Activated T-helper 9 cell treated with anti-CD3 and anti-CD28 coated beads, Interleukin-2, amount 50 U/mL, for 16 hours (primary cell): ENCODE data around the gene ETS1.
A peak's percentile ranks its signal among the peaks of the same experiment; 100 is the strongest.

ENCODE experiments used
- DNase-seq: peaks from one replicate; pipeline ENCODE4 v3.0.0-alpha.2; 2020; ENCODE audit warnings: low read depth

Gene ETS1

DNA sequence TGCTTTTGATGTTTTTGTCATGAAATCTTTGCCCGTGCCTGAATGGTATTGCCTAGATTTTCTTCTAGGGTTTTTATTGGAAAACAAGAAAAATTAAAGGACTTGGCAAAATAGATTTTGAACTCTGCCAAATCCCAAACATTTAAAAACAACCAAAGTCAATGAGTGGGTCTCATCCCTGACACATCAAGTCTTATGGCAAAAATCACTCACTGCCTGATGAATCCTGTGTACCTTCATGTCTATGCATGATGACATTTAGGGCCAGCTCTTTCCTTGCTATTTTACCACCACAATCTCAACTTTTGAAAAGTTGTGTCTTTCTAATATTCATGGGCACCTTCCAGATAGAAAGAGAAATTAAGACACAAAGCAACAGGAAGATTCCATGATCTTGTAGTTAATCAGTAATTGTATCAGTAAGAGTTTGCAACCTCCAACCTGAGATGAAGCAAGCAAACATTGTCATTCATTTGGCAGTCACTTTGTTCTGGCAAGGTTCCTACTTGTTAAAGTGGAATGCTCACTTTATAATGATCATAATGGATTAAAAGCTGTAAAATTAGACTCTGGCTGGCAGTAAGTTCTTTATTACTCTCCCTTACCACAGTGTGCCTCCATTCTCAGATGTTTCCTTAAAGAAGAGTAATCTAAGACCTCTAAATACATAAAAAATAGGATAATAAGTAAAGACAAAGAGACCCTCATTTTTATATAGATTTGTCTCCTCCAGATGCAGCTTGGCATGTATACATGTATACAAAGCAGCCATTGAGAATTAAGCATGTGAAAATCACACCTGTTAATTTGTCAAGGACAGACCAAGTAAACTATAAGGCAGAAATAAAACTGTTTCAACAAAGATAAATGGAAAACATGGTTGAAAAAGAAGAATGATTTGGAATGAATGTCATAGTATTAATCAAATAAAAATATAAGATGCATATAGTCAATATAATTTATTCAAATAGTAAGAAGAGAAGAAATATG lies 51.6 kb downstream of the ETS1 start:
- DNase-seq, result no peak

DNA sequence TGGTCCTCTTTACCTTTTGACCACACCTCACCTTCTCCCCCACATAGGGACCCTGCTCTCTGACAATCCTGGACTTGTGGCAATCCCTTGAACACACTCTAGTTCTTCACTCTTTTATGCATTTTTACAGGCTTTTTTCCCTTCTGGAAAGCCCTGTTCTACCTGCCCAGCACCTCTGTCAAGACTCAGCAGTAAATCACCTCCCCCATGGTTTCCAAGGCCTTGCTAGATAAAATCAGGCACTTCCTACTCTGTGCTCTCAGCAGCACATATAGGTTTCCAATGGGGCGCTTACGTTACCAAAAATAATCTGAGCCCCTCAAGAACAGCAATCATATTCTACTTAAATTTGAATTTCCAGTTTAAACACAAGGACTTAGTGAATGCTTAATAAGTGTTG lies 53.9 kb downstream of the ETS1 start:
- no peak for DNase-seq

DNA sequence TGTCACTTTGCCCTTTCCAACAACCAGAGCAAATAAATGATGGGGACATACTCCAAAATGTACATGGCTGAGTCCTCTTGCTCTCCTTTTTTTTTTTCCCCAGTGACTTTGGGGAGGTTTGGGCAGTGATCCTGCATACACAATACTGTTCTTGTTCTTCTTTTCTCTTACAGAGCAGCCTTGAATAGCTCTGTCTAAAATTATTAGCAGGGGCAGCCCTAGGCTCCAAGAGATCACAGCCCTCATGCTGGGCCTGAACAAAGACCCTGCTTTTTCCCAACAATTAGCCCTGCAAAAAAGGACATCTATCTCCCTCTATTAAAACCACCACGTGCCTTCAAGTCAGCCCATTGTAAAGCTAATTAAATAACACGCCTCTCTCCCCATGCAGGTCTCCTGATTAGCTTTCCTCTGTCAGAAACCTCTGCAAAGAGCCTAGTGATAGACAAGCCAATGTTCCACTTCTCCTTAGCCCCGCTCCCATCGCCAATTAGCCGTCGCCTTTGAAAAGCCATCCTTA lies 54.7 kb downstream of the ETS1 start:
- DNase-seq, result no peak

DNA sequence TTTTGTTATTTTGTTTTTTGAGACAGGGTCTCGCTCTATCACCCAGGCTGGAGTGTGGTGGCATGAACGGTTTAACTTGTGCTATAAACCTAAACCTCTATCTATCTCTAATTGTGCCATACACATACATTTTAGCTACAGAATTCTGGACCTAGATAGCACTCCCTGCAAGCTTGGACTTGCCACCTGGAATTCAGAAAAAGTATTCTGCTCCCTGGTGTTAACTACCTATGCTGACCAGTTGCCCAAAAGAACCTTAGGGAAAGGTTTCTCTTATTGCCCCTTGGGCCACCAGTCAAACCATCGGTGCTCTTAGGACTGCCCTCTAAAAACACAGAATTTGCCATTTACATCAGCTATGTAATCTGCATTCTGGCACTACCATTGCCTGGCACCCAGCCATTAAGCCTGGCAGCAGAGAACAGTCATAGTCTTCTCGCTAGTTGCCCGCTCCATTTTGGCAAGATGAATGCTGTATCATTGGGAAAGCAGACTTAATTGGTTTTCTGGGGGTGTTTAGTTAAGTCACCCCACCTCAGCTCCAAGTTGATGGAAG lies 55.3 kb downstream of the ETS1 start:
- no peak for DNase-seq

DNA sequence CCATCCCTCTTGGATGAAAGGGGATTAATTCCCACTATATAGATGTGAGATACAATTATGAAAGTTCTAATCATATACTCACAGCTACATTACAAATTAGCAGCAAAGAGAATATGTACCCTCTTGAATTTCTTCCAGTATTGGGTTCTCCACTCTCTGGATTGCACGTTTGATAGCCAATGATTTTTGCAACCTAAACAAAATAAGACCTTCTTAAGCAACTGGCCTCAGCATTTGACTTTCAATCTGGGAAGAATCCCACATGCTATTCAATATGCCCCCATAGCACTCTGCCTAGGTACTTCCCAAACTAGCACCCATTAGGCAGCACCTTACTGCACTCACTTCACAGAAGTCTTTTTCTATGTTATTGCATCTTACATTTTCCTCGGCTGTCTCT lies 55.8 kb downstream of the ETS1 start:
- no peak for DNase-seq

DNA sequence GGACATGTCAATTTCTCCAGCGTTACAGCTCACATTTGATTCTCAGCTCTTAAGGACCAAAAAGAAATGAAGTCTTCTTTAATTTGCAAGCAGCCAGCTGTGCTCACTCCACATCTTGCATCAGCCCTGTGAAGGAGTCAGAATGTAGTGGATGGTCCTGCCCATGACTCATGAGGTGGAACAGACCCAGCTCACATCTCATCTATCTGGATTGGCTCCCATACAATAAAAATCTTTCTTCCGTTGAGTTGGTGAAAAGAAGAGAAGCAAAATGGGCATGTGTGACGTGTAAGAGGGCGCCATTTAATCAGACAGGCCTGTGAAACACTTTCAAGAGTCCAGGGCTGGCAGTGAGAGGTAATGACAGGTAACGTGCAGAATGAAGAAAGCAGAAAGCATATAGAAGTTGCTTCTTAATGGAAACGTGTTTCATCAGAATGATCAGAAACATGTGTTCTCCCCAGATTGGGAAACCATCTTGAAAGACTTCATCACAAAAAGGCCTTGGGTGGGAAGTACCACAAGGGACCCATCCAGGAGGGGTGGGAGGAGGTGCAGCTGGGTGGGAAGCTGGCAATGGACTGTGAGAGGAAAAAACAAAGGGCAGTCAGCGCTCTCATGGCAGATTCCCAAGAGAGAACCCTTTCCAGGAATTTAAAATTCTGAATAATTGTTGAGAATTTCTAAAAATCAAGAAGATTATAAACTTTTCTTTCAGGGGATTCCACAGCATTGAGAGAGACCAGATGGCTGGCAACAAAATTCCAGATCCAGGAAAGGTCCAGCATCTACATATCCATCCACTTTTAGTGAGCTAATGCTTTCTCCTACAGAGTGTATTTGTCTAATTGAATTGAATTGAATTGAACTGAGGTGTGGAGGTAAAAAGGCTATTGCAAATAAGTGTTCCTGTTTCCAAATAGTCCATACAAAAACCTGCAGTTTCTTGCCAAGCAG lies 57.0 kb downstream of the ETS1 start:
- DNase-seq, result no peak

DNA sequence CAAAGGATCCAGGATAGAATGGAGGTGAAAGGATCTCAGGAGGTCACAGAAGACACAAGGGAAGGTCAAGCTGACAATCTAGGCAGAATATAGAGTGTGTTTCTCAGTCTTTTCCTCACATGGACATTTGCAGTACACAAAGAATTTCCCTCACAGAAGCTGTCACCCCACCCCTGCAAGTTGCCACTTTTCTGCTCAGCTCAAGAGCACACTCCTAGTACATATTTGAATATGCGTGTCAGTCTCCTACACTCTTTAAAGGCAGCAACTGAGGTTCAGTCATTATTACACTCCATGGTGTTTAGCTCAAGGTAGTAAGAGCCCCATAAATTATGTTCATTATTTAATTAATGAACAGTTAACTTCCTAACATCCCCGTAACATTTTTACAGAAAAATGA lies 59.1 kb downstream of the ETS1 start:
- no peak for DNase-seq

DNA sequence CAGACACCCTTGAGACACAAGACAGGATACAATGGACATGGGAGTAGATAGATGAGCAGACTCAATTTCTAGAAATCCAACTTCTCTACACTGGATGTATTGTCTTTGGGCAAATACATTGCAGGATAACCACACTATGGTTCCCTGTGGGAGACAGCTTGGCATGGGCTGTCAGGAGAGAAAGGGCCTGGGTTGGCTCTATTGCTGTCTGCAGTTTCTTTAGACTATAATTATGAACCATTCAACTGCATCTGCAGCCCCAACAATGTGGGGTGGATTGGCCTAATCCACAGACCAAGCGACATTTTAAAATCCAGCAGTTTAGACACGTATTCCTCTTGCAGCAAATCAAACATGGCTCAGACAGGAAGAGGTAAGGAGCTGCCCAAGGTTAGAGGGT lies 60.3 kb downstream of the ETS1 start:
- no peak for DNase-seq

DNA sequence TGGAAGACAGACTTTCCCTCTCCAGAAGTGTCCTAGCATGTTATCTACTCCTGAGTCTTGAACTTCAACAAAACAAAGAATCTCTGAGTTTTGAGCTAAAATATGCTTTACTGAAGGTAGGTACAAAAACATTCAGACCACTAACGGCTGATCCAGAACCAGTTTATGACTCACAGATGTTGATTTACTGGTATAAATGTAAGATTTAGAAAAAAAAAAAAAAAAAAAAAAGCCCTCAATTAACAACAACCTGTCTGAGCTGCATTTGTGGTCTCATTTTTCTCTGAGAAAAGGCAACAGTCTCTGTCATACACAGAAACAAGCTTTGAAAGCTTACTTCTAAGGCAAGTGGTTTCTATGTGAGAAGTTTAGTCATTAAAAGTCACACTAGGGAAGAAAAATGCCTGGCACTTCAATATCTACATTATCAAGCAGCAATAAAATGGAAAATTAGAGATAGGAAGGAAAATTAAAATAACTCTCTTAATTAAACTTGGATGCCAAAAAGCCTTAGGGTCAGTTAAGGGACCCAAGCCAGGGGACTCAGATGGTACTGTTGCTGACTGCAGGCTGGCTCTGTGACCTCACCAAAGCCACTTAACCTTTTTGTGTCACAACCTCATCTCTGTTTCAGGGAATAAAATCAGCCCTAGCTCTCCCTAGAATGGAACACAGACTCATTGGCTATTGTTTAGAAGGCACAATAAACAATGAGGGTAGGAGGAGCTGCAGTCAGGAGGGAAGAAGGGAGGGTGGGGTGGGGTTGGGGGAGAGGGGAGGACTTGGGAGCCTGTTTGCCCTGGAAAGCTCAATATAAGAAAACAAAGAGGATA lies 61.7 kb downstream of the ETS1 start:
- no peak for DNase-seq

DNA sequence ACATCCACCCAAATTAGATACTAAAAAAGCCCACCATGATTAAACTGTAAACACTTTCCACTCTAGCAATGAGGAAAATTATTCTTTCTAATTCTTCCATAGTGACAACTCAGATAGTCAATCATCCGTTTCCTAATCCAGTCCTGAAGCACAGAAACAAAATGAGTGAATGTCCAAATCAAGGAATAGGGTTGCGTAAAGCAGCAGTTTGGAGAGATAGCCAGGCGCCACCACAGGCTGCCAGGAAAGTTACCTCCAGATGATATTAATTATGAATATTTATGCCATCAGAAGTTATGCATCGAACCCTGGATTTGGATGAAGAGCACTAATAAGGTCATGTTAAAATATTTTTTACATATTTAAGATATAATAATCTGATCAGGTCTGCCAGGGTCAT lies 63.2 kb downstream of the ETS1 start:
- DNase-seq, result no peak

DNA sequence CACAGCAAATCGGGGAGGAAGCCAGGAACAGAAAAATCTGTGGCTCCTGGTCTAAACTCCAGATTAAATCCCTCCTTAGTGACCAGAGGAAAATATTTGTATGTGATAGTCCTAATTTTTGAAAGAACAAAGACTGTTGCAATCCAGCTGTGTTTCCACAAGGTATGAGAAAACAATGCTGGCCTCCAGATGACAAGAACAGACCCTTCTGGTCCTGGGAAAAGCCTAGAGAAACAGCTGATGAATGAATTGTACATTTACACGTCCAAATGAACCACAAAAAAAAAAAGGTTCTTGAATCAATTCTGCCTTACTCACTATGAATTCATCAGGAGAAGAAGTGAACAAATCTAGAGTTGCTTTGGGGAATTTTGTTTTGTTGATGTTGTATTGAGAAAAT lies 63.7 kb downstream of the ETS1 start:
- no peak for DNase-seq

DNA sequence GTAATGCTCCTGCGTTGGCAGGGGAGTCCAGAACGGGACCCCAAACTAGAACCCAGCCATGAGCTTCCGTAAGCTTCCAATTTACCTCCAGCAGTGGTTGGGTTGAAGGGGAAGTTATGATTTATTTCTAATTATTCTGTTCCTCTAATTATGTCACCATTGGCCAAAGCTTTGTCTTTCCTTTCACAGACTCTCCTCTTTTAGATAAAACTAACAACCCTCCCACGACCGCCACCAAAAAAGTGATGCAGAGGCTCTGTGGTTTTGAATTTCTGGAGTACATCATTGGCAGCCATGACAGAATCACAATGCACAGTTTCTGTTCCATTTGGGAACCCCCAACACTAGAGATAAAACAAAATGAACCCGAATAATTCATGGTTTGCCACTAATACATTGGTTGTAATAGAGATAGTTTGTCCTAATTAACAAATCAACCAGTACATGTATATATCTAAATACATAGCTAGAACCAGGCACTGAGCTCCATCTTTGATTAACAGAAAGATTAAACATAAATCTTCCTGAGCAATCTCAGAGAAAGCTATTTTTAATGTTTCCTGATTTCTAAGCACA lies 64.3 kb downstream of the ETS1 start:
- DNase-seq, result peak; percentile 62

DNA sequence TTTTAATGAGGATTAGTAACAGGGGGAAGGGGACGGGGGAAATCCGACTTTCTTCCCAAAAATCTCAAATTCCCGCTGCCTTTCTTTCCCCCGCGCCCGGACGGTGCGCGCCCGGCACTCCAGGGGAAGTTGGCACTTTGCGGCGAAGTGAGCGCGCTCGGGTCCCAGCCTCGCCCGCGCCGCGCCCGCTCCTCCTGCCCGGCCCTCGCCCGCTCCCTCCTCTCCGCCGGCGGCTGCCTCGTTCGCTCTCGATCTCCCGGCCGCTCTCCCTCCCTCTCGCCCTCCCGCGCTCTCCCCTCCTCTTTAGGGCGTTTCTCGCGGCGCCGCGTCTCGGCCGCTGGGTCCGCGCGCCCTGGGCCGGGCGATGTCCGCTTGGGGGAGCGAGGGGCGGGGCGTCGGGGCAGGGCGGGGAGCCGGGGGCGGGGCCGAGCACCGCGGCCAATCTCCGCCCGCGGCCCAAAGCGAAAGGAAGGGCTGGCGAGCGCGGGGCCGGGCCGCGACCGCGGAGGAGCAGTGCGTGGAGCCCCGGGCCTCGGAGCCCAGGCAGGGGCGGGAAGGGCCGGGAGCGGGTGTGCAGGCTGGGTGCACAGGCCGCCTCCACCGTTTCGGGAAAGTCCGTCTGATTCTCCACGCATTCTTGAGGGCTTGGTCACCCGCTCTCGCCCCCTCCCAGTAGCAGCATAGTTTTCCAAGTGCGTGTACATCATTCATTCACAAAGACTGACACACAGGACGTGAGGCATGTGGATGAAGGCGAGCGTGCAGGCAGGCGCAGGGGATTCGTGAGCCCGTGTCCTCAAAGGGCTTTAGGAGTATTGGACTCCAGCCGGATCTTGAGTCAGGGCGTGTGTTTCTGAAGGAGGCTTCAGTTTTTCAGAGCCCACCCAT lies 65.1 kb downstream of the ETS1 start:
- peak; percentile 86 for DNase-seq

DNA sequence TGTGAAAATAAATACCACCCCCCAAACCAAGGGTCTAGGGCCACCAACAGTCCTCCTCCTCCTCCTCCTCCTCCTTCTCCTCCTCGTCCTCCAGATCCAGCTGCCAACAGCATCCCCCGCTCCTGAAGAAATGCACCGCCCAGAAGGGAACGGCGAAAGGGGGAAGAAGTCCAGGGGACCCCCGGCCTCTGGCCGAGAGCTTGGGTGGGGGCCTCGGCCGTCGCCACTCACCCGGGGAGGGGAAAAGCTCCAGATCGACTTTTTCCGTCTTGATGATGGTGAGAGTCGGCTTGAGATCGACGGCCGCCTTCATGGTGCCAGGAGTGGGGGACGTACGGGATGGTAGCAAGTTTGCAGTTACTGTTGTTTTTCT lies 65.7 kb downstream of the ETS1 start:
- DNase-seq, result no peak

DNA sequence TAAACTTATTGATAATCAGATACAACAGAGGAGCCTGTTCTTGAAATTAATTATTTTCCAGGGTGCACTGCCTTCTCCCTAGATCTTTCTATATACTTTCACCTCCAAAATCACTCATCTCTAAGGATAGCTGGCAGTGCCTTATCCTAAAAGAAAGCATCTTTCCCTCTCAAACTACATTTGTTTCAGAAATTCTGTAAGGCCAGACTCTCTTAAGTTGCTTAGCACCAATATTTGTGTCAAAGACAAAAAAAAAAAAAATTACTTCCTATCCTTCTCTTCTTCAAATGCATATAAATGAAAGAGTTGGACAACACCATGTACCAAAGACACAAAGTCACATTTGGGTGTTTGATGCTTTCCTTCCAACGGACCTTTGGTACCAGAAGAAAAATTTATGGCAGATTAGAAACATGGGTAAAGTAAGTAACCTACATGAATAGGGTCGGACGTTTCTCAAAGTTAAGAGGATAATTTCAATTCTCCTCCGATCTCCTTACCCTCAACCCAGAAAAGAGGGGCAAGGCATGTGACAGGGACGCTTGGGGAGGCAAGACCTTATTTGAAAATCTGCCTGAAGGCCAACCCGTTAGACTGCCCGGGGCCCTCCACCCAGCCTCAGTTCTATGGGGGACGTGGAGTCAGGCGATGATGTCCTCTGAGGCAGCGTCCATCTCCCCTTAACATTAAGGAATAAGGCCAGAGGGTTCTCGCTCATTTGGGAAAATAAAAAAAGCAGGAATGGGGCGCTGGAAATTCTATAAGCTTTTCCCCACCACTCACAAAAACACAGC lies 66.3 kb downstream of the ETS1 start:
- DNase-seq, result no peak

DNA sequence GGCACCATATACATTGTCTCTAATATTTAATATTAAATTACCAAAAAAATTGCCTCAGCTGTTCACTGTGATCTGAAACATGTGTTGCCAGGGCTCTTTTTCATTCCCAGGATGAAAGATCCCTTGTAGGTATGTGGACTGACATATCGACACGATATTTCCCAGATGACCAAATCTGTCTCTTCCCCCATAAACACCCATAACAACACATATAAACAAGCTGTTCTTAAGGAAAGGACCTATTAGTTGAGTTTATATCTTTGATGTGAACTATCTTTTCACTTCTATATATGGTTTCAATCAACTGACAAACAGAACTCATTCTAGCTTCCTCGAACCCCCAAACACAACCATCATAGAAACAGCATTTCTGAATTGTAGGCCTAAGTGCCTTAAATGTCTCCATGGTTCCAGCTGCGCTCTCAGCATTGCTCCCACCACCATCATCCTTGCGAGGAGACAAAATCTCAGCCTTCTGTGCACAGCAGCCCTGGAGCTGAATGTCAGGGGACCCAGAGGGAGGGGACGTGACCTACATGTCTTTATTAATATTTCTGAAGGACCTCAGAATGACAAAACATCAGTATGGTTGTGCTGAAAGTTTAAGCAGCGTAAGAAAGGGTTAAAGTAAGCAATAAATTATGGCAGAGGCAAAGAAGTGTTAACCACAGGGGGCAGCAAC lies 67.0 kb downstream of the ETS1 start:
- DNase-seq, result no peak

DNA sequence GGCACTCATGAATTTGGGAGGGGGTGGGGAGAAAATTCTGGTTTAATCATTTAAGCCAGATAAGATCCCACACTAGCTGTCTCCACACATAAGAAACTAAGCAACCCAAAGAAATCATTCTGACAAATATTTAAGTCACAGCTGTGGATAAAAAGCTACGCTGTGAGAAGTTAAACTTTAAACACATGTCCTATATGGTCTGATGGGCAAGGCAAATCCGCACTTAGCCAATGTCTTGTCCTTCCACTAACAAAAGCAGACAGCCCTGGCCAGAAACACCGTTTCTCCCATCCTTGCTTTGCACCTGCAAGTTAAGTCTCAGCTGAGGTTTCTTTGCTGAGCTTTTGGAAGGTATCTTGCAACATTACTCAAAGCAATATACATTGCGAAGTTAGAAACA lies 68.0 kb downstream of the ETS1 start:
- no peak for DNase-seq

DNA sequence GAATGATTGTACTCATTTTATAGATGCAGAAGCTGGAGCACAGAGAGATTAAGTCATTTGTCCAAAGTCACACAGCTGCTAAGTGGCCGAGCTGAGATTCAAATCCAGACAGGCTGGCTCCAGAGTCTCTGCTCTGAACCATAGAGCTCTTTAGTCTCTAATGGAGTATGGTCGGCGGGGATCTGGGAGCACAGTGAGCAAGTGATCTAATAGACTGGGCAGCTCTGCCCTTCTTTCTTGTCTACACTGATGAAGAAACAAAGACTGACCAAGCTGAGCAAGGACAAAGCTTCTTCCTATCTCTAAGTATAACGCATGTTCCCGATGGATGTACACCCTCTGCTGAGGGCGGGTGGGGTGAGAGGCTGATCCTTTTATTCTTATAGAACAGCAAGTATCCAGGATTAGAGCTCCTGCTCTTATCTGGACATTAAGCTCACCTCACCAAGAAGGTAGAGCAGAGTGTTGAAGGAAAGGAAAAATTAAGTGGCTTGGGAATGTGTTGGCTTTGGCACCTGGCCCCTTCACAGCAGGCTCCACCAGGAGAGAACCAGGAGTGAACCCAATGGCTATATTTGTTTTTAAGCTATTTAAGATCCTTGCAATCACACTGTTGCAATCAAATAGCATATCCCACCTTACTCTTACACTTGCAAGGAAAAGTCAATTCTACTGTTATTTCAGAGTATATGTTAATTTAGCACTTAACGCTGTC lies 68.7 kb downstream of the ETS1 start:
- DNase-seq, result no peak
